Endothelial cell of umbilical vein (primary cell): ENCODE results near the gene PPP2CA. TPM values are rescaled to one million over a fixed set of nuclear protein-coding genes. Genes with fewer than 3 reads are reported as not detected.
A peak's percentile ranks its signal among the peaks of the same experiment; 100 is the strongest.

Experiments used
- BruUV-seq: library from RNA; stranded (reverse); fragments of 400-500 nt; replicated peaks from 2 replicates; lab custom pipeline; 2021; lab: Mats Ljungman, UMichigan
- CTCF ChIA-PET: fragments of 300-600, 350-600 bp; sonication (Branson Sonifier 250); formaldehyde crosslinking; loops from one replicate; lab custom pipeline; 2021; ENCODE audit warnings: antibody characterized with exemption, inconsistent platforms; lab: Charles Lee
- POLR2A ChIA-PET: fragments of 300-600, 350-600 bp; sonication (Branson Sonifier 250); formaldehyde crosslinking; loops from one replicate; lab custom pipeline; 2021; ENCODE audit warnings: antibody characterized with exemption, inconsistent platforms; lab: Charles Lee
- DNase-seq: peaks from one replicate; pipeline ENCODE4 v3.0.0-alpha.2; 2011; ENCODE audit warnings: low read depth, low spot score
- FAIRE-seq: peaks from 2 replicates; lab custom pipeline; 2011; peaks lifted over from hg19 to GRCh38; lab: Jason Lieb, UNC
- H2AFZ ChIP-seq: 2 replicates; pipeline ENCODE4 v1.6.0; 2012; ENCODE audit warnings: low read depth, low read length, control low read depth, inconsistent platforms
- H3K27ac ChIP-seq: 2 replicates; pipeline ENCODE4 v1.5.1; 2011; ENCODE audit warnings: low read depth, mild to moderate bottlenecking, control low read depth, low read length, moderate library complexity; ENCODE audit not compliant: insufficient read depth
- H3K27me3 ChIP-seq, 2 experiments: 2 replicates each; pipeline versions ENCODE4 v1.6.0 to v1.6.1; 2011; ENCODE audit warnings: low read length in 2 of 2, mixed read lengths in 1 of 2; ENCODE audit not compliant: control insufficient read depth in 2 of 2, insufficient read depth in 2 of 2
- H3K36me3 ChIP-seq, 2 experiments: 2 replicates in 1 of 2; 3 replicates in 1 of 2; pipeline ENCODE4 v1.5.1; 2011; ENCODE audit warnings: low read length in 2 of 2, mild to moderate bottlenecking in 1 of 2, moderate library complexity in 1 of 2; ENCODE audit not compliant: control insufficient read depth in 2 of 2, insufficient read depth in 2 of 2; ENCODE audit errors: extremely low read depth in 1 of 2
- H3K4me1 ChIP-seq: 3 replicates; pipeline ENCODE4 v1.5.1; 2011; ENCODE audit warnings: mild to moderate bottlenecking, low read length; ENCODE audit not compliant: control insufficient read depth, insufficient read depth; ENCODE audit errors: extremely low read depth
- H3K4me2 ChIP-seq: 2 replicates; pipeline ENCODE4 v1.6.1; 2011; ENCODE audit warnings: low read length, control low read depth, mixed read lengths; ENCODE audit not compliant: insufficient read depth
- H3K4me3 ChIP-seq, 3 experiments: fragments of 200-600 bp in 1 of 3; sonication (generic), shearing (Covaris generic) in 1 of 3; replicated peaks in 1 of 3; 2 replicates each; pipeline ENCODE4 v1.5.1; 2011 to 2016; ENCODE audit warnings: control low read depth in 3 of 3, low read length in 3 of 3, mild to moderate bottlenecking in 2 of 3, inconsistent platforms in 1 of 3, low read depth in 1 of 3, moderate library complexity in 1 of 3; ENCODE audit not compliant: insufficient read depth in 1 of 3
- H3K79me2 ChIP-seq: 2 replicates; pipeline ENCODE4 v1.6.0; 2012; ENCODE audit warnings: low read length, inconsistent platforms; ENCODE audit not compliant: control insufficient read depth, insufficient read depth
- H3K9ac ChIP-seq: replicated peaks from 2 replicates; pipeline ENCODE3; 2011; ENCODE audit warnings: low read length, control low read depth; ENCODE audit not compliant: insufficient read depth; ENCODE audit errors: extremely low read depth
- H3K9me1 ChIP-seq: replicated peaks from 3 replicates; pipeline ENCODE4 v1.6.0; 2011; ENCODE audit warnings: mild to moderate bottlenecking, low read length; ENCODE audit not compliant: control insufficient read depth, insufficient read depth; ENCODE audit errors: extremely low read depth
- H3K9me3 ChIP-seq: replicated peaks from 2 replicates; pipeline ENCODE4 v1.5.1; 2012; ENCODE audit warnings: low read length, inconsistent platforms; ENCODE audit not compliant: control insufficient read depth, insufficient read depth
- H4K20me1 ChIP-seq: replicated peaks from 2 replicates; pipeline ENCODE3; 2011; ENCODE audit warnings: mild to moderate bottlenecking, low read length; ENCODE audit not compliant: control insufficient read depth, insufficient read depth; ENCODE audit errors: extremely low read depth
- EZH2 ChIP-seq: IDR thresholded peaks from 2 replicates; pipeline ENCODE4 v1.6.1; 2012; ENCODE audit warnings: borderline replicate concordance, low read depth, mild to moderate bottlenecking, moderate library complexity, low read length, inconsistent platforms; ENCODE audit not compliant: severe bottlenecking
- FOS ChIP-seq: IDR thresholded peaks from 2 replicates; pipeline ENCODE4 v1.6.1; 2011; ENCODE audit warnings: mild to moderate bottlenecking, low read length, moderate library complexity, borderline replicate concordance; ENCODE audit not compliant: insufficient read depth
- GATA2 ChIP-seq: IDR thresholded peaks from 2 replicates; pipeline ENCODE4 v1.7.0; 2011; ENCODE audit warnings: low read depth, mild to moderate bottlenecking, moderate library complexity, mixed read lengths, low read length; ENCODE audit not compliant: insufficient read length, insufficient read depth
- JUN ChIP-seq: IDR thresholded peaks from 2 replicates; pipeline ENCODE4 v1.6.1; 2011; ENCODE audit warnings: borderline replicate concordance, low read depth; ENCODE audit not compliant: insufficient read length, insufficient read depth
- MYC ChIP-seq: IDR thresholded peaks from one replicate; pipeline ENCODE4 v1.6.1; 2011; ENCODE audit warnings: mild to moderate bottlenecking, low read depth, low read length
- POLR2A ChIP-seq: IDR thresholded peaks from 2 replicates; pipeline ENCODE4 v1.6.1; 2012; ENCODE audit warnings: low read depth, mild to moderate bottlenecking, control low read depth, low read length
- POLR2AphosphoS5 ChIP-seq: IDR thresholded peaks from 2 replicates; pipeline ENCODE4 v1.6.1; 2012; ENCODE audit warnings: low read depth, mild to moderate bottlenecking, control low read depth, low read length, moderate library complexity; ENCODE audit not compliant: insufficient read depth
- dilution Hi-C: fragments of 300-500 bp; cut with MboI; formaldehyde crosslinking; loops from one replicate; pipeline ENCODE4 v1.15.0; 2019; ENCODE audit warnings: low sequenced_read_pairs; ENCODE audit not compliant: extremely low pct_ligation_motif_present
- intact Hi-C: fragments of 100-400 bp; cut with micrococcal nuclease; formaldehyde crosslinking; loops from one replicate; pipeline ENCODE4 v1.10.0; 2022
- polyA plus RNA-seq, 4 experiments: library from polyadenylated mRNA; depleted of rRNA in 3 of 4; stranded (reverse) in 3 of 4; unstranded in 1 of 4; fragments of >200 nt; gene quantifications; 2 replicates each; pipeline versions ENCODE4 v1.2.1 to v1.2.3, GENCODE V29; 2011 to 2012; ENCODE audit warnings: missing spikeins in 1 of 4
- total RNA-seq: library from RNA; stranded (reverse); gene quantifications from 2 replicates; pipeline ENCODE4 v1.2.3, GENCODE V29; 2021
- TF ChIP-seq, protein P1 (sequence below): IDR thresholded peaks from 2 replicates; pipeline ENCODE4 v1.6.1; 2011; ENCODE audit not compliant: insufficient read depth, insufficient read length
- TF ChIP-seq, protein P2 (sequence below), 2 donors: IDR thresholded peaks; 1 replicate in 1 of 2; 2 replicates in 1 of 2; pipeline ENCODE4 v1.5.1; 2011; ENCODE audit warnings: low read length in 2 of 2, mild to moderate bottlenecking in 2 of 2, moderate library complexity in 2 of 2, control low read depth in 1 of 2, inconsistent platforms in 1 of 2, low read depth in 1 of 2; ENCODE audit not compliant: insufficient read depth in 1 of 2; ENCODE audit errors: extremely low read depth in 1 of 2

The PPP2CA gene
- total and polyA plus RNA-seq, 2 donors (not counting 3 experiments of a cell fraction or from before 2014, with no cell fraction given) = 107 to 183 TPM

DNA sequence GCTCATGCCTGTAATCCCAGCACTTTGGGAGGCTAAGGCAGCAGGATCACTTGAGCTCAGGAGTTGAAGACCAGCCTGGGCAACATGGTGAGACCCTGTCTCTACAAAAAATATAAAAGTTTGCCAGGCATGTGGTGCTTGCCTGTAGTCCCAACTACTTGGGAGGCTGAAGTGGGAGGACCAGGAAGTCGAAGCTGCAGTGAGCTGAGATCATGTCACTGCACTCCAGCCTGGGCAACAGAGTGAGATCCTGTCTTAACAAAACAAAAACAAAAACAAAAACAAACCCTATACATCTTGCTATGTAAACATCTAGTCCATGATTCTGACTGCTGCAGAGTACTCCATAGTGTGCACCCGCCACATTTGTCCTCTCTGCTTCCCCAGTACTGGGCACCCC is 19.8 kb upstream of the PPP2CA start:
- Histone ChIP-seq H3K27me3 (no peaks in the 10 kb centered on the region), H3K36me3 (no peaks in the 10 kb centered on the region), H3K4me1 (peaks cover 9% of the 10 kb centered on the region), H3K4me2 (peak overlapping the region; percentile 0), H3K27ac (no peak overlapping the region), H4K20me1 (no peaks in the 10 kb centered on the region), H3K4me3 (no peak overlapping the region), H3K79me2 (no peaks in the 10 kb centered on the region), H3K9ac (no peak overlapping the region), H2AFZ (no peak overlapping the region), H3K9me3 (no peaks in the 10 kb centered on the region), H3K9me1 (no peaks in the 10 kb centered on the region)
- DNase-seq (no peak), FAIRE-seq (no peak)
- POLR2A ChIA-PET = no interaction called here
- intact Hi-C loops = loop anchor here (2.0 kb wide), 1 partner anchor 19 kb away; the partner anchor contains the start of gene PPP2CA
- CTCF ChIA-PET = interaction anchor here (1.3 to 2.4 kb wide), 2 partner anchors 10 to 19 kb away, joined by 5 to 10 read pairs; partner anchors contain the start of gene PPP2CA
- TF ChIP-seq POLR2AphosphoS5 (no peak), FOS (no peak), GATA2 (no peak), JUN (no peak), POLR2A (no peak), MYC (no peak), EZH2 (no peak)
- TF ChIP-seq, protein P1, sequence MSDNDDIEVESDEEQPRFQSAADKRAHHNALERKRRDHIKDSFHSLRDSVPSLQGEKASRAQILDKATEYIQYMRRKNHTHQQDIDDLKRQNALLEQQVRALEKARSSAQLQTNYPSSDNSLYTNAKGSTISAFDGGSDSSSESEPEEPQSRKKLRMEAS = no peak
- TF ChIP-seq, protein P2, sequence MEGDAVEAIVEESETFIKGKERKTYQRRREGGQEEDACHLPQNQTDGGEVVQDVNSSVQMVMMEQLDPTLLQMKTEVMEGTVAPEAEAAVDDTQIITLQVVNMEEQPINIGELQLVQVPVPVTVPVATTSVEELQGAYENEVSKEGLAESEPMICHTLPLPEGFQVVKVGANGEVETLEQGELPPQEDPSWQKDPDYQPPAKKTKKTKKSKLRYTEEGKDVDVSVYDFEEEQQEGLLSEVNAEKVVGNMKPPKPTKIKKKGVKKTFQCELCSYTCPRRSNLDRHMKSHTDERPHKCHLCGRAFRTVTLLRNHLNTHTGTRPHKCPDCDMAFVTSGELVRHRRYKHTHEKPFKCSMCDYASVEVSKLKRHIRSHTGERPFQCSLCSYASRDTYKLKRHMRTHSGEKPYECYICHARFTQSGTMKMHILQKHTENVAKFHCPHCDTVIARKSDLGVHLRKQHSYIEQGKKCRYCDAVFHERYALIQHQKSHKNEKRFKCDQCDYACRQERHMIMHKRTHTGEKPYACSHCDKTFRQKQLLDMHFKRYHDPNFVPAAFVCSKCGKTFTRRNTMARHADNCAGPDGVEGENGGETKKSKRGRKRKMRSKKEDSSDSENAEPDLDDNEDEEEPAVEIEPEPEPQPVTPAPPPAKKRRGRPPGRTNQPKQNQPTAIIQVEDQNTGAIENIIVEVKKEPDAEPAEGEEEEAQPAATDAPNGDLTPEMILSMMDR (IDR thresholded peaks at IDR 0.05; ENCODE audit: extremely low read depth in 1 of 2, insufficient read depth in 1 of 2, low read depth in 1 of 2, low read length in 2 of 2) = no peak
- dilution Hi-C loops = no loop called here
- no TSS peak for BruUV-seq
